Vagina (tissue), 2 donors: ENCODE data around the gene SLC32A1.

ENCODE experiments used
- CTCF ChIP-seq, 3 experiments: fragments of 450-650 bp in 2 of 3; fragments of 200-600 bp in 1 of 3; sonication (generic) in 1 of 3; IDR thresholded peaks; one replicate each; pipeline ENCODE4 v1.5.1; 2017 to 2019; ENCODE audit warnings: antibody characterized with exemption in 3 of 3, mild to moderate bottlenecking in 2 of 3, moderate library complexity in 2 of 3
- POLR2A ChIP-seq, 2 donors: fragments of 450-650 bp; IDR thresholded peaks; one replicate each; pipeline ENCODE4 v1.6.1; 2017; ENCODE audit warnings: antibody characterized with exemption in 2 of 2, mild to moderate bottlenecking in 2 of 2, moderate library complexity in 2 of 2

GRCh38 chr20:38685271-38685670 lies 39.0 kb upstream of the SLC32A1 start:
- TF ChIP-seq CTCF (IDR thresholded peaks at IDR 0.05) = no peak
- no peak for TF ChIP-seq POLR2A (IDR thresholded peaks at IDR 0.05)
